HepG2 (cell line): ENCODE measurements around the gene DDN. TPM values are rescaled to one million over a fixed set of nuclear protein-coding genes. Genes with fewer than 3 reads are reported as not detected.
A peak's percentile ranks its signal among the peaks of the same experiment; 100 is the strongest.

ENCODE experiments used
- ATAC-seq: fragments of 200-7000 bp; cut with Tn5 transposase; 3 replicates; pipeline ENCODE4 v1.9.1; 2020; ENCODE audit warnings: mild to moderate bottlenecking, moderate library complexity
- BruUV-seq: library from RNA; stranded (reverse); fragments of 400-500 nt; replicated peaks from 2 replicates; lab custom pipeline; 2021; lab: Mats Ljungman, UMichigan
- CTCF ChIA-PET: fragments of 300-600 bp; formaldehyde crosslinking; extraction: SDS; loops from one replicate; lab custom pipeline; 2021; ENCODE audit warnings: low total read pairs, inconsistent platforms, low intra/inter-chr PET ratio; lab: Yijun Ruan, JAX
- POLR2A ChIA-PET: fragments of 350-600 bp; sonication (Branson Sonifier 250); formaldehyde crosslinking; loops from one replicate; lab custom pipeline; 2020; ENCODE audit warnings: antibody characterized with exemption, inconsistent platforms; lab: Yijun Ruan, JAX
- DNase-seq: peaks from one replicate; pipeline ENCODE4 v3.0.0-alpha.2; 2015; ENCODE audit warnings: low spot score
- FAIRE-seq: peaks from 3 replicates; lab custom pipeline; 2011; peaks lifted over from hg19 to GRCh38; lab: Jason Lieb, UNC
- H2AFZ ChIP-seq: one replicate; pipeline ENCODE4 v1.6.1; 2011; ENCODE audit warnings: low read length, inconsistent platforms
- H3K27ac ChIP-seq: fragments of 300-600 bp; 3 replicates; pipeline ENCODE4 v1.8.0; 2011; ENCODE audit warnings: mixed run types, mild to moderate bottlenecking, mixed read lengths, low read length, inconsistent platforms; ENCODE audit not compliant: insufficient read depth; ENCODE audit errors: extremely low read length
- H3K27me3 ChIP-seq, 2 experiments: fragments of 200-600 bp in 1 of 2; 2 replicates in 1 of 2; 3 replicates in 1 of 2; pipeline versions ENCODE4 v1.6.0 to v1.8.0; 2011; ENCODE audit warnings: low read length in 2 of 2, mild to moderate bottlenecking in 2 of 2, moderate library complexity in 2 of 2, inconsistent platforms in 1 of 2; ENCODE audit not compliant: insufficient read depth in 2 of 2, control insufficient read depth in 1 of 2
- H3K36me3 ChIP-seq, 2 experiments: fragments of 200-600 bp in 1 of 2; replicated peaks in 1 of 2; 2 replicates in 1 of 2; 3 replicates in 1 of 2; pipeline versions ENCODE4 v1.5.1 to v1.8.0; 2011; ENCODE audit warnings: low read length in 2 of 2, inconsistent platforms in 1 of 2; ENCODE audit not compliant: insufficient read depth in 2 of 2, control insufficient read depth in 1 of 2
- H3K4me1 ChIP-seq: 2 replicates; pipeline ENCODE4 v1.5.1; 2012; ENCODE audit warnings: low read length, inconsistent platforms; ENCODE audit not compliant: insufficient read depth
- H3K4me2 ChIP-seq: 2 replicates; pipeline ENCODE4 v1.6.0; 2011; ENCODE audit warnings: low read depth, low read length, inconsistent platforms
- H3K4me3 ChIP-seq, 3 experiments: fragments of 200-600 bp in 1 of 3; sonication (generic), shearing (Covaris generic) in 1 of 3; replicated peaks in 1 of 3; 2 replicates each; pipeline ENCODE4 v1.5.1; 2011 to 2016; ENCODE audit warnings: low read length in 3 of 3, inconsistent platforms in 2 of 3, low read depth in 2 of 3, mild to moderate bottlenecking in 2 of 3, control low read depth in 1 of 3, mixed read lengths in 1 of 3; ENCODE audit not compliant: insufficient read depth in 1 of 3
- H3K79me2 ChIP-seq: one replicate; pipeline ENCODE4 v1.6.1; 2011; ENCODE audit warnings: low read length, inconsistent platforms; ENCODE audit not compliant: insufficient read depth
- H3K9ac ChIP-seq: 2 replicates; pipeline ENCODE4 v1.6.0; 2011; ENCODE audit warnings: mild to moderate bottlenecking, low read depth, low read length, inconsistent platforms; ENCODE audit not compliant: insufficient read depth
- H3K9me3 ChIP-seq: 2 replicates; pipeline ENCODE4 v1.5.1; 2012; ENCODE audit warnings: mild to moderate bottlenecking, low read length
- H4K20me1 ChIP-seq: 2 replicates; pipeline ENCODE4 v1.6.0; 2011; ENCODE audit warnings: inconsistent platforms, mild to moderate bottlenecking, low read length, moderate library complexity; ENCODE audit not compliant: insufficient read depth
- CBX5 ChIP-seq: sonication (generic); formaldehyde crosslinking; IDR thresholded peaks from 2 replicates; pipeline ENCODE4 v1.4.0; 2020; ENCODE audit warnings: missing genetic modification reagents, borderline replicate concordance
- FOXO4 ChIP-seq: sonication (generic); formaldehyde crosslinking; conservative IDR thresholded peaks from 2 replicates; pipeline ENCODE4 v1.8.1; 2023; ENCODE audit warnings: missing genetic modification reagents
- IKZF5 ChIP-seq: IDR thresholded peaks from 2 replicates; pipeline ENCODE4 v1.6.1; 2018; ENCODE audit warnings: missing genetic modification reagents, mild to moderate bottlenecking, missing compliant biosample characterization
- PAF1 ChIP-seq: IDR thresholded peaks from 2 replicates; pipeline ENCODE4 v1.6.1; 2016; ENCODE audit warnings: missing genetic modification reagents, missing compliant biosample characterization
- RBAK ChIP-seq: sonication (generic); formaldehyde crosslinking; IDR thresholded peaks from 2 replicates; pipeline ENCODE4 v1.5.1; 2020; ENCODE audit warnings: mild to moderate bottlenecking, missing genetic modification reagents
- RXRA ChIP-seq: sonication (generic); formaldehyde crosslinking; IDR thresholded peaks from 2 replicates; pipeline ENCODE4 v1.5.1; 2020; ENCODE audit warnings: missing genetic modification reagents
- SNAPC2 ChIP-seq: sonication (generic); formaldehyde crosslinking; IDR thresholded peaks from 2 replicates; pipeline ENCODE4 v1.8.1; 2022; ENCODE audit warnings: mild to moderate bottlenecking, missing genetic modification reagents
- TEAD2 ChIP-seq: sonication (generic); formaldehyde crosslinking; IDR thresholded peaks from 2 replicates; pipeline ENCODE4 v1.9.0; 2021; ENCODE audit warnings: missing genetic modification reagents
- ZNF484 ChIP-seq: sonication (generic); formaldehyde crosslinking; IDR thresholded peaks from 2 replicates; pipeline ENCODE4 v1.5.1; 2020; ENCODE audit warnings: mild to moderate bottlenecking, low read depth, missing genetic modification reagents, borderline replicate concordance
- ZNF580 ChIP-seq: IDR thresholded peaks from 2 replicates; pipeline ENCODE4 v1.6.1; 2016; ENCODE audit warnings: low read depth, borderline replicate concordance
- ZNF788 ChIP-seq: sonication (generic); formaldehyde crosslinking; IDR thresholded peaks from 2 replicates; pipeline ENCODE4 v1.5.0; 2020; ENCODE audit warnings: mild to moderate bottlenecking, missing genetic modification reagents, borderline replicate concordance
- ZNF878 ChIP-seq: sonication (generic); formaldehyde crosslinking; IDR thresholded peaks from 2 replicates; pipeline ENCODE4 v1.8.1; 2023; ENCODE audit warnings: mild to moderate bottlenecking, missing genetic modification reagents, moderate library complexity
- WGBS: methylation state at CpG from one replicate; pipeline ENCODE4 v1.1.6; 2017; ENCODE audit warnings: low lambda C conversion rate; 5-methylcytosine and 5-hydroxymethylcytosine counted together
- in situ Hi-C: cut with HindIII; loops from 2 replicates; pipeline ENCODE4 v1.10.0; 2017; ENCODE audit warnings: low pct_unique_long_range_greater_than_20kb; ENCODE audit not compliant: extremely low pct_ligation_motif_present
- intact Hi-C: fragments of 100-400 bp; cut with micrococcal nuclease; formaldehyde crosslinking; loops from one replicate; pipeline ENCODE4 v1.10.0; 2022; ENCODE audit not compliant: unreplicated experiment
- polyA plus RNA-seq, 8 experiments: library from polyadenylated mRNA; depleted of rRNA in 3 of 8; stranded (reverse) in 7 of 8; unstranded in 1 of 8; fragments of >200 nt; fragmentation: Illumina TruSeq in 4 of 8; extraction: Trizol in 4 of 8; gene quantifications; 2 replicates each; pipeline versions ENCODE4 v1.2.1 to v1.2.3, GENCODE V29; 2011 to 2016; ENCODE audit warnings: low read depth in 4 of 8, missing spikeins in 1 of 8, mixed read lengths in 1 of 8; ENCODE audit not compliant: insufficient read depth in 1 of 8
- total RNA-seq, 5 experiments: library from RNA; depleted of rRNA; stranded (reverse); fragments of >200 nt; fragmentation: Illumina TruSeq; extraction: Trizol; gene quantifications; 2 replicates each; pipeline ENCODE4 v1.2.3, GENCODE V29; 2016; ENCODE audit warnings: low read depth in 1 of 5
- TF ChIP-seq, protein P1 (sequence below): sonication (generic); formaldehyde crosslinking; IDR thresholded peaks from 2 replicates; pipeline ENCODE4 v1.4.0; 2020; ENCODE audit warnings: missing genetic modification reagents, borderline replicate concordance
- TF ChIP-seq, protein P2 (sequence below): sonication (generic); formaldehyde crosslinking; IDR thresholded peaks from 2 replicates; pipeline ENCODE4 v1.5.0; 2020; ENCODE audit warnings: missing genetic modification reagents, mild to moderate bottlenecking, borderline replicate concordance

The DDN gene
- total and polyA plus RNA-seq, 2 of the 13 experiments (the other 11 are each of a cell fraction or from before 2014, with no cell fraction given): 0.24 to 0.53 TPM

- no peak for TF ChIP-seq FOXO4 (CRISPR knock-in tag)
- TF ChIP-seq RXRA (CRISPR knock-in tag): no peak; the same call in 1 of the 2 replicates
- peak; percentile 51; the same call in 1 of the 2 replicates for TF ChIP-seq ZNF788 (CRISPR knock-in tag)
- TF ChIP-seq ZNF580 (CRISPR knock-in tag): peak; percentile 79; the same call in 1 of the 2 replicates
- TF ChIP-seq RBAK: no peak
Observed at GRCh38 chr12:49018261-49019119, 19.3 kb upstream of the DDN start, which contains the start of gene PRKAG1 (continued).

DNA sequence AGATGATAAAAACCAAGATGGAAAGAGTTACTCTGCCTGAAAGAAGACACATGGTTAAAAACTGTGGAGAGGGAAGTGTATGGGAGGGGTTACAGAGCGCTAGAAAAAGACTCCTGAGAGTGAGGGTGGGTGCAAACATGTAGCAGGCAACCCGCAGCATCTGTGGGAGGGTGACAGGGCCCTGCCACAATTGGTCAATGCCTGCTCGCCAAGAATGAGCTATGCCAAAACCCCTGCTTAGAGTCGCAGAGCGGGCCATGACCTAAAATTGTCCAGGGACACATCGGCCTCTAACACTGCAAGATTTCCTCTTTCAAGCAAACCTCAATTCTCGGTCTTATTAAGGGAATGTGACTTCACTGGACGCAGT lies 18.7 kb upstream of the DDN start:
- ChIA-PET CTCF (interaction anchor here (3.4 kb wide), 1 partner anchor 21 kb away, joined by 15 read pairs; no protein-coding TSS in a partner anchor), POLR2A (interaction anchor here (0.8 to 1.6 kb wide), 10 partner anchors 14 to 152 kb away, joined by 3 to 9 read pairs (median 4); partner anchors contain the start of genes DDN, RHEBL1, RND1 and TUBA1B)
- FAIRE-seq (peak; percentile 43), DNase-seq (no peak), ATAC-seq (peak; percentile 39)
- Histone ChIP-seq H3K27me3 (no peaks in the 10 kb centered on the region), H3K36me3 (peaks cover 9 to 11% of the 10 kb centered on the region in 2 experiments; a peak in 4 of 5 replicates), H3K27ac (peak overlapping the region; percentile 86), H3K4me2 (peak overlapping the region; percentile 90), H3K9me3 (no peaks in the 10 kb centered on the region), H3K79me2 (peaks cover 6% of the 10 kb centered on the region), H3K9ac (peak overlapping the region; percentile 86), H4K20me1 (no peaks in the 10 kb centered on the region), H3K4me1 (peaks cover 26% of the 10 kb centered on the region), H2AFZ (no peak overlapping the region), H3K4me3 (peak overlapping the region; percentile 74 to 93 (median 85))
- intact Hi-C loops: loop anchor here (1.0 to 5.0 kb wide), 2 partner anchors 22 to 114 kb away; partner anchors contain the start of gene TUBA1B
- 5% methylated on average over 8 of the region's 8 CpGs for WGBS
- BruUV-seq: no TSS peak
- in situ Hi-C loops: no loop called here
- TF ChIP-seq CBX5 (CRISPR knock-in tag) (no peak), ZNF484 (CRISPR knock-in tag) (no peak), SNAPC2 (CRISPR knock-in tag) (no peak), TEAD2 (CRISPR knock-in tag) (no peak), ZNF878 (CRISPR knock-in tag) (0 out of 2 replicates have a peak, but pooled peaks have one; percentile 10), IKZF5 (no peak), PAF1 (CRISPR knock-in tag) (no peak)
- TF ChIP-seq, protein P1, sequence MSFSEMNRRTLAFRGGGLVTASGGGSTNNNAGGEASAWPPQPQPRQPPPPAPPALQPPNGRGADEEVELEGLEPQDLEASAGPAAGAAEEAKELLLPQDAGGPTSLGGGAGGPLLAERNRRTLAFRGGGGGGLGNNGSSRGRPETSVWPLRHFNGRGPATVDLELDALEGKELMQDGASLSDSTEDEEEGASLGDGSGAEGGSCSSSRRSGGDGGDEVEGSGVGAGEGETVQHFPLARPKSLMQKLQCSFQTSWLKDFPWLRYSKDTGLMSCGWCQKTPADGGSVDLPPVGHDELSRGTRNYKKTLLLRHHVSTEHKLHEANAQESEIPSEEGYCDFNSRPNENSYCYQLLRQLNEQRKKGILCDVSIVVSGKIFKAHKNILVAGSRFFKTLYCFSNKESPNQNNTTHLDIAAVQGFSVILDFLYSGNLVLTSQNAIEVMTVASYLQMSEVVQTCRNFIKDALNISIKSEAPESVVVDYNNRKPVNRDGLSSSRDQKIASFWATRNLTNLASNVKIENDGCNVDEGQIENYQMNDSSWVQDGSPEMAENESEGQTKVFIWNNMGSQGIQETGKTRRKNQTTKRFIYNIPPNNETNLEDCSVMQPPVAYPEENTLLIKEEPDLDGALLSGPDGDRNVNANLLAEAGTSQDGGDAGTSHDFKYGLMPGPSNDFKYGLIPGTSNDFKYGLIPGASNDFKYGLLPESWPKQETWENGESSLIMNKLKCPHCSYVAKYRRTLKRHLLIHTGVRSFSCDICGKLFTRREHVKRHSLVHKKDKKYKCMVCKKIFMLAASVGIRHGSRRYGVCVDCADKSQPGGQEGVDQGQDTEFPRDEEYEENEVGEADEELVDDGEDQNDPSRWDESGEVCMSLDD (CRISPR knock-in tag): no peak
- TF ChIP-seq, protein P2, sequence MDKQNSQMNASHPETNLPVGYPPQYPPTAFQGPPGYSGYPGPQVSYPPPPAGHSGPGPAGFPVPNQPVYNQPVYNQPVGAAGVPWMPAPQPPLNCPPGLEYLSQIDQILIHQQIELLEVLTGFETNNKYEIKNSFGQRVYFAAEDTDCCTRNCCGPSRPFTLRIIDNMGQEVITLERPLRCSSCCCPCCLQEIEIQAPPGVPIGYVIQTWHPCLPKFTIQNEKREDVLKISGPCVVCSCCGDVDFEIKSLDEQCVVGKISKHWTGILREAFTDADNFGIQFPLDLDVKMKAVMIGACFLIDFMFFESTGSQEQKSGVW (CRISPR knock-in tag): no peak
